Dermis microvascular lymphatic vessel endothelial cell (primary cell): Measurements from ENCODE around the gene EYA4. TPM values are rescaled to one million over a fixed set of nuclear protein-coding genes. Genes with fewer than 3 reads are reported as not detected.

Source experiments
- DNase-seq, 2 donors: peaks; one replicate each; pipeline versions ENCODE4 v3.0.0 to v3.0.0-alpha.2; 2010; ENCODE audit warnings: low read depth in 2 of 2
- total RNA-seq: library from RNA; depleted of rRNA; stranded (reverse); fragments of >200 nt; gene quantifications from 2 replicates; pipeline ENCODE4 v1.2.1, GENCODE V29; 2014

The EYA4 gene
- total RNA-seq, 1 donor from 2014 or later = 0.51 TPM

GRCh38 chr6:133242637-133243585, 1.8 kb downstream of the EYA4 start:
- no peak for DNase-seq

- no peak for DNase-seq
These were observed 2.7 kb downstream of the EYA4 start for GRCh38 chr6:133243723-133244305.

- DNase-seq = no peak
These were observed 3.4 kb downstream of the EYA4 start for GRCh38 chr6:133244519-133244918.

GRCh38 chr6:133245007-133245406, 3.9 kb downstream of the EYA4 start:
- DNase-seq = no peak

- no peak for DNase-seq
These were observed 4.3 kb downstream of the EYA4 start for GRCh38 chr6:133245422-133245903.

GRCh38 chr6:133247581-133247980, 6.4 kb downstream of the EYA4 start:
- DNase-seq = no peak

GRCh38 chr6:133248241-133249001, 7.3 kb downstream of the EYA4 start:
- no peak for DNase-seq

GRCh38 chr6:133251688-133252087, 10.5 kb downstream of the EYA4 start:
- no peak for DNase-seq

GRCh38 chr6:133254552-133255228, 13.5 kb downstream of the EYA4 start:
- no peak for DNase-seq

- no peak for DNase-seq
These were observed 16.5 kb downstream of the EYA4 start for GRCh38 chr6:133257545-133258105.

GRCh38 chr6:133259561-133259960, 18.4 kb downstream of the EYA4 start:
- DNase-seq = no peak

- no peak for DNase-seq
These were observed 21.6 kb downstream of the EYA4 start for GRCh38 chr6:133262804-133263203.

- DNase-seq = no peak
These were observed 23.9 kb downstream of the EYA4 start for GRCh38 chr6:133265066-133265465.

GRCh38 chr6:133266186-133266585, 25.0 kb downstream of the EYA4 start:
- DNase-seq = no peak

GRCh38 chr6:133268621-133269020, 27.5 kb downstream of the EYA4 start:
- no peak for DNase-seq

- no peak for DNase-seq
These were observed 33.7 kb downstream of the EYA4 start for GRCh38 chr6:133274813-133275212.

GRCh38 chr6:133275213-133275612, 34.1 kb downstream of the EYA4 start:
- no peak for DNase-seq

GRCh38 chr6:133277228-133277899, 36.2 kb downstream of the EYA4 start:
- DNase-seq = no peak

GRCh38 chr6:133277900-133278545, 36.9 kb downstream of the EYA4 start:
- no peak for DNase-seq

GRCh38 chr6:133286765-133287164, 45.6 kb downstream of the EYA4 start:
- DNase-seq = peak in 1 of 2 donors; percentile 3
